Heart left ventricle (tissue), 16 donors: ENCODE measurements around the gene CAPN12. TPM values are rescaled to one million over a fixed set of nuclear protein-coding genes. Genes with fewer than 3 reads are reported as not detected.
"Not testable (repeated sequence)": the region's sequence is repeated elsewhere in the genome, so short reads cannot be mapped to it uniquely, and the experiment has no call there.

Source experiments
- ATAC-seq, 4 donors: fragments of 200-7000 bp; cut with Tn5 transposase; one replicate each; pipeline ENCODE4 v1.9.1; 2020 to 2022; ENCODE audit warnings: moderate library complexity in 4 of 4, mild to moderate bottlenecking in 3 of 4, moderate number of reproducible peaks in 1 of 4
- DNase-seq, 5 donors: peaks; one replicate each; pipeline ENCODE4 v3.0.0-alpha.2; 2020
- H3K27ac ChIP-seq, 12 donors: fragments of 200-600 bp; sonication (generic) in 4 of 12; one replicate each; pipeline versions ENCODE4 v1.5.0 to v1.8.0; 2016 to 2022; ENCODE audit warnings: mild to moderate bottlenecking in 2 of 12
- H3K27me3 ChIP-seq, 9 donors: fragments of 200-600 bp; sonication (generic) in 2 of 9; one replicate each; pipeline versions ENCODE4 v1.5.1 to v1.8.0; 2016 to 2022; ENCODE audit warnings: mild to moderate bottlenecking in 3 of 9
- H3K36me3 ChIP-seq, 9 donors: fragments of 200-600 bp; sonication (generic) in 2 of 9; one replicate each; pipeline versions ENCODE4 v1.5.0 to v1.8.0; 2018 to 2022; ENCODE audit warnings: mild to moderate bottlenecking in 2 of 9
- H3K4me1 ChIP-seq, 12 donors: fragments of 200-600 bp; sonication (generic) in 4 of 12; one replicate each; pipeline versions ENCODE4 v1.5.0 to v1.8.0; 2016 to 2022; ENCODE audit warnings: mild to moderate bottlenecking in 3 of 12
- H3K4me3 ChIP-seq, 12 donors: fragments of 200-600 bp; sonication (generic) in 4 of 12; one replicate each; pipeline versions ENCODE4 v1.5.0 to v1.8.0; 2017 to 2022; ENCODE audit warnings: mild to moderate bottlenecking in 9 of 12, moderate library complexity in 4 of 12
- H3K9me3 ChIP-seq, 12 donors: fragments of 200-600 bp; sonication (generic) in 4 of 12; one replicate each; pipeline versions ENCODE4 v1.5.0 to v1.8.0; 2016 to 2022; ENCODE audit warnings: mild to moderate bottlenecking in 1 of 12
- CTCF ChIP-seq, 12 donors: fragments of 200-600 bp; sonication (generic) in 4 of 12; IDR thresholded peaks; one replicate each; pipeline versions ENCODE4 v1.5.0 to v1.8.0; 2018 to 2022; ENCODE audit warnings: antibody characterized with exemption in 12 of 12, mild to moderate bottlenecking in 5 of 12
- POLR2A ChIP-seq, 2 donors: fragments of 450-650 bp; IDR thresholded peaks; one replicate each; pipeline ENCODE4 v1.6.1; 2017; ENCODE audit warnings: antibody characterized with exemption in 2 of 2, mild to moderate bottlenecking in 2 of 2, moderate library complexity in 2 of 2
- WGBS, 4 donors: extraction: QIAGEN DNeasy Blood & Tissue Kit in 2 of 4; methylation state at CpG; one replicate each; pipeline versions ENCODE4 v1.1.5 to v1.1.7; 2013 to 2018; 5-methylcytosine and 5-hydroxymethylcytosine counted together
- intact Hi-C, 10 donors: fragments of 100-400 bp; cut with DNase I; formaldehyde crosslinking; loops; one replicate each; pipeline versions ENCODE4 v1.11.1 to v1.14.2; 2022
- polyA plus RNA-seq, 2 donors: library from polyadenylated mRNA; stranded (reverse); fragments of 200-250 nt; gene quantifications; one replicate each; pipeline ENCODE4 v1.2.3, GENCODE V29; 2013
- total RNA-seq, 9 donors: library from RNA; depleted of rRNA in 2 of 9; stranded (reverse); fragments of >200 nt in 2 of 9; fragmentation: NEBNext Ultra II Directional in 3 of 9; extraction: Animal tissue kit (Norgen Biotek cat#: 25700) in 3 of 9; gene quantifications; one replicate each; pipeline versions ENCODE4 v1.1.0 to v1.2.4, GENCODE V29; 2016 to 2023
- donor health status: ischemic (EF 13 %, LVEDD 7.1; RV severe dilation, severe dysfunction).
- donor health status: healthy with polysubstance abuse.
- donor health status: DM: no; HTN: yes; CAD: no.
- donor health status: DM: no; HTN: no; CAD: no.
- donor health status: ischemic (EF 25% LVEDD 6.9; RV normal size, moderate dysfunction).
- donor health status: ischemic (EF 25% LVEDD 5.7; RV mildly dilated, moderate dysfunction).
- donor health status: healthy.
- donor health status: DM: yes; HTN: yes; CAD: no.
- donor health status: ischemic (EF 35%, LVEDD 5.7; RV mildly dilated, moderate dysfunction).
- donor health status: nonischemic (EF 11% LVEDD 7.7; RV severe dilation, severe dysfunction).
- donor health status: DM: yes; HTN: yes; CAD: no.
- donor health status: PGD.
- donor health status: ischemic (EF 29% LVEDD 5.4; RV normal size, mild dysfunction).
- donor health status: nonischemic (EF 23%, LVEDD 6.1; RV moderate dilation, normal function).

Gene CAPN12
- total and polyA plus RNA-seq, 11 donors, result 0.36 to 1.8 (median 0.88) TPM

DNA sequence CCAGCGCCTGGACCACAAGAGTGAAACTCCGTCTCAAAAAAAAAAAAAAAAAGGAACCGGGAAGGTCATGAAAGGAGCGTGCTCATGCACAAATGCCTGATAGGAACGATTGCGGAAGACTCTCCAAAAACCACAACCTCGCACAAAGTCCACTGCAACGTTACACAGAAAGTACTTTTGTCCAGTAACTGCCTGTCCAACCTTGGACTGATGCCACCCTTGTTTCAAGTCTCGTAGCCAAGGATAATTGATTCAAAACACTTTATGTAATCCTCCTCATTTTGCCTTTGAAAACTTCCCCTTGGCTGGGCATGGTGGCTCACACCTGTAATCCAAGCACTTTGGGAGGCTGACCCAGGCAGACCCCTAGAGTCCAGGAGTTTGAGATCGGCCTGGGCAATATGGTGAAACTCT lies 15.3 kb upstream of the CAPN12 start:
- intact Hi-C loops, result loop anchor here in 1 of 10 donors (10.0 kb wide), 1 partner anchor 45 kb away; no protein-coding TSS in a partner anchor
- Histone ChIP-seq H3K27ac (no peak overlapping the region), H3K36me3 (no peaks in the 10 kb centered on the region), H3K27me3 (no peaks in the 10 kb centered on the region), H3K9me3 (peaks cover 0 to 5% (median 0%) of the 10 kb centered on the region in 12 donors), H3K4me1 (no peaks in the 10 kb centered on the region), H3K4me3 (no peak overlapping the region)
- 68 to 84% (median 72%) methylated on average over 10 of the region's 10 CpGs for WGBS, 4 donors
- no peak for ATAC-seq
- TF ChIP-seq POLR2A (IDR thresholded peaks at IDR 0.05) (no peak), CTCF (IDR thresholded peaks at IDR 0.05) (no peak)
- no peak for DNase-seq

DNA sequence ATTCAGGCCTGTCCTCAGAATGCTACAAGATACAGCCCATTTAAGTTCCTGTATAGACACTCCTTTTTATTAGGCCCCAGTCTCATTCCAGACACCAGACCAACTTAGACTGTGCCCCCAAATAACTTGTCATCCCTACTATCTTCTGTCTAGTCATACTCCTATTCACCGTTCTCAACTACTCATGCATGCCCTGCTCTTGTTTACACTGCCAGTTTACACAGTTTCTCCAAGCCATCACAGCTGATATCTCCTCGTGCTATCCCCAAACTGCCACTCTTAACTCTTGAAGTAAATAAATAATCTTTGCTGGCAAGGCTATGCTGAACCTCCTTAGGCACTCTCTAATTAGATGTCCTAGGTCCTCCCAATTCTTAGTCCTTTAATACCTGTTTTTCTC lies 9.9 kb upstream of the CAPN12 start:
- not testable (repeated sequence) for H3K27me3 ChIP-seq, H3K4me1 ChIP-seq, DNase-seq, ATAC-seq, H3K9me3 ChIP-seq, H3K4me3 ChIP-seq, H3K36me3 ChIP-seq
- intact Hi-C loops, result loop anchor here in 1 of 10 donors (10.0 kb wide), 1 partner anchor 51 kb away; no protein-coding TSS in a partner anchor
- H3K27ac ChIP-seq, result peak overlapping the region in 6 of 12 donors; percentile 28 to 55 (median 50)
- WGBS, 4 donors, result 60 to 100% (median 91%) methylated on average over 1 to 2 of the region's 2 CpGs

DNA sequence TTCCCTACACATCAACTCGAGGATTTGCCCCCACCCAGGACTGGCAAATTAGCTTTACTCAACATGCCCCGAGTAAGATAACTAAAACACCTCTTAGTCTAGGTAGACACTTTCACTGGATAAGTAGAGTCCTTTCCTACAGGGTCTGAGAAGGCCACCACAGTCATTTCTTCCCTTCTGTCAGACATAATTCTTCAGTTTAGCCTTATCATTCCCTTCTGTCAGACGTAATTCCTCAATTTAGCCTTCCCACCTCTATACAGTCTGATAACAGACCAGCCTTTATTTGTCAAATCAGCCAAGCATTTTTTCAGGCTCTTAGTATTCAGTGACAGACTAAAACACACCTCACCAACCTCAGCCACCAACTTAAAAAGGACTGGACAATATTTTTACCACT lies 9.5 kb upstream of the CAPN12 start:
- DNase-seq, H3K9me3 ChIP-seq, H3K4me3 ChIP-seq, H3K4me1 ChIP-seq, ATAC-seq, H3K27me3 ChIP-seq, H3K36me3 ChIP-seq: not testable (repeated sequence)
- intact Hi-C loops, result loop anchor here in 1 of 10 donors (10.0 kb wide), 1 partner anchor 51 kb away; no protein-coding TSS in a partner anchor
- peak overlapping the region in 7 of 12 donors; percentile 24 to 55 (median 49) for H3K27ac ChIP-seq
- WGBS, 4 donors, result 62 to 81% (median 71%) methylated on average over 3 of the region's 3 CpGs

DNA sequence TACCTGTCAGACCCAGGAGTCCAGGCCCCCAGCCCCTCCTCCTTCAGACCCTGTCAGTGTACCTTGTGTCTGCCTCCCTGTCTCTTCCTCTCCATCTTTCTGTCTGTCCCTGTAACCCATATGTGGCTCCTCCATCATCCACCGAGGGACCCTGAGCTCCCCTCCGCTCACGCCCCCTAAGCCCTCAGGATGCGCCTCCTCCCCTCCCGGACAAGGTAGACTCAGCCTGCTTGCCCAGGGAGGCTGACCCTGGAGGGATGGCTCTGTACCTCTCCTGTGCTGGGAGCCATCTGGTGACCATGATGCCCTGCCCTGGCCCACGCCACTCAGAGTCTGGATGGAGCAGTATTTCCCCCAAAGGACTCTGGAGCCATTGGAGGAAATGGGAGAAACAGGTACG lies 1.0 kb upstream of the CAPN12 start:
- H3K4me3 ChIP-seq, result no peak overlapping the region
- DNase-seq (no peak), ATAC-seq (no peak)
- TF ChIP-seq CTCF (IDR thresholded peaks at IDR 0.05) (no peak), POLR2A (IDR thresholded peaks at IDR 0.05) (no peak)
- H3K9me3 ChIP-seq, result no peaks in the 10 kb centered on the region
- no peak overlapping the region for H3K27ac ChIP-seq
- H3K27me3 ChIP-seq, result no peaks in the 10 kb centered on the region
- H3K4me1 ChIP-seq, result no peaks in the 10 kb centered on the region
- intact Hi-C loops, result no loop called here
- 74 to 83% (median 81%) methylated on average over 6 to 7 of the region's 7 CpGs for WGBS, 4 donors
- no peaks in the 10 kb centered on the region for H3K36me3 ChIP-seq

DNA sequence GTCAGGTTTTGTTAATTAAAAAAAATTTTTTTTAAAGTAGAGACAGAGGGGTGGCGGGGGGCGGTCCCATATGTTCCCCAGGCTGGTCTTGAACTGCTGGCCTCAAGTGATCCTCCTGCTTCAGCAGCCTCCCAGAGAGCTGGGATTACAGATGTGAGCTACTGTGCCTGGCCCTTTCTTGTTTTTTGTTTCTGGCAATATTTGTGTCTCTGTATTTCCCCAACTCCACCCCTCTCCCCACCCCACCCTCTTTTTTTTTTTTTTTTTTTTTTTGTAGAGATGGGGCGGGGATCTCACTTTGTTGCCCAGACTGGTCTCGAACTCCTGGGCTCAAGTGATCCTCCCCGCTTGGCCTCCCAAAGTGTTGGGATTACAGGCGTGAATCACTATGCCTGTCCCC lies 600 bp upstream of the CAPN12 start:
- intact Hi-C loops, result no loop called here
- H3K4me1 ChIP-seq, result no peaks in the 10 kb centered on the region
- WGBS, 4 donors, result 86 to 93% (median 92%) methylated on average over 6 of the region's 6 CpGs
- DNase-seq (no peak), ATAC-seq (no peak)
- no peaks in the 10 kb centered on the region for H3K36me3 ChIP-seq
- TF ChIP-seq CTCF (IDR thresholded peaks at IDR 0.05), result no peak
- no peak for TF ChIP-seq POLR2A (IDR thresholded peaks at IDR 0.05)
- no peak overlapping the region for H3K4me3 ChIP-seq
- H3K27me3 ChIP-seq, result no peaks in the 10 kb centered on the region
- H3K27ac ChIP-seq, result no peak overlapping the region
- no peaks in the 10 kb centered on the region for H3K9me3 ChIP-seq
